GM21786 (cell line): ENCODE data around the gene WDFY4.

ENCODE experiments used
- ATAC-seq: cut with Tn5 transposase; IDR thresholded peaks from one replicate; pipeline ENCODE4 v1.9.1; 2021; ENCODE audit not compliant: unreplicated experiment

The WDFY4 gene

DNA sequence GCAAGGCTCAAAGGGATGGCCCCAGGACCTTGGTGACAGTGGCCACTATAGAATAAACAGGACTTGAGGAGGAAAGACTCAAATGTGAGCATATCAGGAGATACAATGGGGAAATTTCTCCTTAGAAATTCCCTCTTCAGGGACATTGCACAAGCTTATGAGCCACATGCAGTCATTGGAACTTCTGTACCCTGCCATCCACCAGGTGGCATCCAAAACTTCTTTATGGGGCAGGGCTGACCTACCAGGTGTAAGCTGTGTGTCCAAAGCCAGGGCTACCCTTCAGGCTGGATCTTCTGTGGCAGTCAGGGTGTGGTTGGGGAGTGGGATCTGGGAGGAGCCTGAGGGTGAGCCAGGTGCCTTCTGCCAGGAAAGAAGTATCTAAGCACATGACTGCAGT is 291.5 kb downstream of the WDFY4 start:
- no peak for ATAC-seq

- no peak for ATAC-seq
These were observed 293.6 kb downstream of the WDFY4 start for GRCh38 chr10:48978318-48978717.

GRCh38 chr10:48981310-48981907 is 296.7 kb downstream of the WDFY4 start:
- peak; percentile 53 for ATAC-seq

- ATAC-seq = no peak
These were observed 297.9 kb downstream of the WDFY4 start for GRCh38 chr10:48982584-48982983.

DNA sequence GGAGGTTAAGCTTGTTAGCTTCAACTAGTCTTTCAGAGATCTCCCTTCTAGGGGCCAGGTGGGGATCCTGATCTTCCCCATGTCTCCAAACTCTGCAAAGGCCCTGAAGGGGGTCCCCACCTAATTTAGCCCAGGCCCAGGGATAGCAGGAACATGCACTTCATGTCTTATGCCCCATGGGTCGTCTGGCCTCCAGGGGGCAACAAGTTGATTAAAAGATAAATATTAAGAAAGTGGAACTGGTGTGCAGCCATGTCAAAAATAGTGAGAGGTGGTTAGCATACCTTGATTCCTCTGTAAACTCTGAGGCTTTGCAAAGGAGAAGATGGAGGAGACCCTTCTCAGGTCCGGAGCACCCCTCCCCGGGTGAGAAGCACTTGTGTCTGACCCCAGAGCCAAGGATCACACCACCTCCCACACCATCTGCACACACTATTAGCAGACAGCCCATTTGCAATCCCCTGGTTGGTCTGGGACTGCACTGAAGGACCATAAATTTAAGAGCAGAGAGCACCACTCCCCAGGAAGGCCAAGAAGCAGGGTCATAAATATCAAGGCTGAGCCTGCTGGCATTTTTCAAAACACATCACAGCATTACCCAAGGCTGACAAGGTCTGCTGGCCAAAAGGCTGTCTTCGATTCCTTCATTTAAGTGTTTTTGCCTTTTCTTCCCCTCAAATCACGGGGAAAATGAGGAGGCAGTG is 299.1 kb downstream of the WDFY4 start:
- no peak for ATAC-seq

DNA sequence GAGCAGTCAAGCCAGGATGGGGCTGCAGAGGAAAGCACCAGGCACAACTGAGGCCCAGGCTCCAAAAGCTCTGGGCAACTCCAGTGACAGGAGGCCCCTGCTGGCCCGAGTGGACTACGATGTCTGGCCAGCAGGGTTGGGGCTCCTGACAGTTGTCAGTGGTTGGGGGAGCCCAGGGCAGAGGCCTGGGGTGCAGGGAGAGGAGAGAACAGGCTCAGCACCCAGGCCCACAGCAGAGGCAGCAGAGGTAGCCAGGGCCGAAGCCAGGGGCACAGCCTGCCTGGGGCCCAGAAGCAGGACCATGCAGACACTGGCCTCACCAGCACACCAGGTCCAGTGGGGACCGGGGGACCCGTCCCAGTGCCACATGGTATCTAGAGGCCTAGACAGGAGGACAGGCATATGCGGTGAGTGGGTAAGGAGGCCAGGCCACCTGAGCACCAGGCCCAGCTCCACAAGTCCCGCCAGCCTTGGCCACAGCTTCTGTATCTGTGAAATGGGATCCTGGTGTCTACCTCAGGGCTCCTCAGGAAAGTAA is 301.0 kb downstream of the WDFY4 start:
- ATAC-seq = no peak

GRCh38 chr10:48990226-48990625 is 305.6 kb downstream of the WDFY4 start:
- ATAC-seq = no peak

GRCh38 chr10:48993627-48994026 is 309.0 kb downstream of the WDFY4 start:
- ATAC-seq = no peak

DNA sequence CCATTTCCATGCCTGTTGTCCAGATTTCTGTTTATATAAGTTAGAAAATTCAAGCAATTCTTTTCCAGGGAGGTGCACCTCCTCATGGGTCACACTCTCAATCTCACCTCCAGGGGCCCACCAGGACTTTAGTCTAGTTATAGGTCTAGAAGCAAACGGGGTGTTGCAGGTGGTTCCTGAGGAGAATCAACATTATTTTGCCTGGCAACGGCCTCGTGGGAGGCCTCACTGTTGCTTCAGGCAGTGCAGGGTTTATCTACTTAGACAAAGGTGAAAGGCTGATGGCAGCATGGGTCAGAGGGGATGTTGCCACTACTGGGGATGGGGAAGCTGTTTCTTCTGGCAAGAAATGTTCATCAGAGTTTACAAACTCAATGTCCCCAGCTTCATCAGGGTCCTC is 311.7 kb downstream of the WDFY4 start:
- ATAC-seq = no peak

DNA sequence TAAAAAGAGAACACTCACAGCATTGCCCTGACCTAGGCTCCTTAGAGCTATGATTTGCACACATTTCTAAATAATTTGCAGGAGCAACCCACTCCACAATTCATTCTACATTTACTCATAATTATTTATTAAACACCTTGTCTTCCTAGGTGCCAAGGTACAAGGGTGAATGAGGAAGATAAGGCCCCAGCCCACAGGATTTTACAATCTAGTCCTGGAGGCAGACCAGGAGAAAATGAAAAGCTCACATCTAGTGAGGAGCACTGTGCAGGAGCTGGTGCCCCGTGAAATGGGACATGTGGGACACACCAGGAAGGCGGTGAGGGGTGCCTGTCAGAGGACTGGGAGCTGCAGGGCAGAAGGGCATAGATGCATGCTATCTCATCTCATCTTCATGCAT is 314.7 kb downstream of the WDFY4 start:
- ATAC-seq = no peak

DNA sequence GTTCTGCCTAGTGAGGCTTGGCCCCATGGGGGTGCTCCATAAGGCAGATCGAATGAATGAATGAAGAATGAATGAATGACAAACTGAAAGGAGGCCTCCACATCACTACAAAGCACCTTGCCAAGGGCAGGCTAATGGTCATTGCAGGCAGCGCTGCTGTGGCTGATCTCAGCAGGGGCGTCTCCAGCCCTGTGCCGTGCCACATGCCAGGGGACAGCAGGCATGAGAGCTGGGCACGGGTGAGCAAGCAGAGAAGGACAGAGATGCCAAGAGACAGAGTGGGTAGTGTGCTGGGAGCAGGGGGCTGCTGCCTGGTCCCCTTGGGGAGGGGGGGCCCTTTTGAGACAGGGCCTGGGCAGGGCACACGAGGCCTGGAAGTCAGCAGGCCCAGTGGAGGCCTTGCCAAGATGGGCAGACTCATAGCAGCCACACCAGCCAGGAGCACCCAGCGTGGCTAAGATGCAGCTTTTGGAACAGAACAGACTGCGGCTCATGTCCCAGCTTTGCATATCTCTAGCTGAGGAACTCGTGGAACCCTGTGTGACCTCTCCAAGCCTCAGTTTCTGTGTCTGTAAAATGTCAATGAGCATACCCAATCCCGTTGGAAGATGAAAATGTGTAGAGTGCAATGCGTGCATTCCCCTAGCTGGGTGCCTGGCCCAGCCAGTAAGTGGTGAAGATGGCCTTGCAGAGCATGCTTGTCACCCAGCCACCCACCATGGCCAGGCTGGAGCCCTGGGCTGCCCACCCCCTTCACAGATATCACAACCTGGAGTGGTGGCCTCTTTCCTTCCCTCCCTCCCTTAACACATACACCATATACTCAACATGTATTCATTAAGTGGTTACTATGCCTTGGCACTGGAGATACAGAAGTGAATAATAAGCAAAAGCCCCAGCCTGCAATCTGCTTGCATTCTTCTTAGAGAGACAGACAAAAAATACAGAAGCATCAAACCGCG is 316.0 kb downstream of the WDFY4 start:
- no peak for ATAC-seq

DNA sequence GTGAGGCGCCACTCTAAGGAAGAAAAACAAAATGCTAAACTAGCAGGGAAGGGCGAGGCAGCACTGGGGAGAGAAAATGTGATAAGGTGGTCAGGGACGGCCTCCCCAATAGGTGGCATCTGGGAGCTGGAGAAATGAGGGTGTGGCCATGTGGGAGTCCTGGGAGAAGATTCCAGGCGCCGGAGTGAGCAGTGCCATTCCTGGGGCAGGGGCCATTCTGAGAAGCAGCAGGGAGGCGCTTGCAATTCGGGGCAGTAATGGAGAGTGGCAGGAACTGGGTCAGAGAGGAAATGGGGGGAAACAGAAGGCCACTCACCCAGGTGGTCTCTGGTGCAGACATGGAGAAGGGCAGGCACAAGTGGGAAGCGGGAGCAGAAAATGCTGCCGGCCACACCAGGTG is 316.7 kb downstream of the WDFY4 start:
- ATAC-seq = no peak

DNA sequence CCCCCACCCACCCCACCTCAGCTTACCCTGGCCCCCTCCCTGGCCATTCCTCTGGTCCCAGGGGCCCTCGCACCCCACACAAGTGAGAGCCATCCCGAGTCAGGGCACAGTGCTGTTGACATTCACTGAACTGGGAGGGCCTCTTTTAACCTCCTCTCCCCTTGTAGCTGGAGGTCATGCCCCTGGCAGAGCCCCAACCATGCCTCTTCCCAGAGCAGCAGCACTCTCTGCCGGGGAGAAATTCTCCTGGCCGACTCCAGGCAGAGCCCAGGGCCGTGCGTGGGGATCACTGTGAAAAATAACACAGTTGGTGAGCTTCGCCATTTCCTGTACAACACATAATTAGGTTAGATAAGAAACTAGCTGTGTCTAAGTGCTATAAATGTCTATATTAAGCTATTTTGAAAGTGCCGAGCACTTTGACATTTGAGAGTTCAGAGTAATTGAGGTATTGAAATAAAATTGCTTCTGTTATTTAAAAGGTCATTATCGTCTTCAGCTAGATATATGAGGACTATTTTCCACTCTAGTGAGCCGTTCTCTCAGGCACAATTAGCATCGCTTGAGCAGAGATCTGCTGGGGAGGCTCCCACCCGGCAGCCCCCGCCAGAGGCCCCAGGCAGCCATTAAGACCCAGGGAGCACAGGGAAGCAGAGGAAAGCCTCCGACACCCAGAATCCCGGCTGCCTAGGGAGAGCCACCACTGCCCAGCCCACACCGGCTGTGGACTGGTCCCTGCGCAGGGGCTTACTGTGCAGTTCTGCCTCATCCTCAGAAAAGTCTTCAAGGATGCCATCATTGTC is 317.4 kb downstream of the WDFY4 start:
- ATAC-seq = no peak

DNA sequence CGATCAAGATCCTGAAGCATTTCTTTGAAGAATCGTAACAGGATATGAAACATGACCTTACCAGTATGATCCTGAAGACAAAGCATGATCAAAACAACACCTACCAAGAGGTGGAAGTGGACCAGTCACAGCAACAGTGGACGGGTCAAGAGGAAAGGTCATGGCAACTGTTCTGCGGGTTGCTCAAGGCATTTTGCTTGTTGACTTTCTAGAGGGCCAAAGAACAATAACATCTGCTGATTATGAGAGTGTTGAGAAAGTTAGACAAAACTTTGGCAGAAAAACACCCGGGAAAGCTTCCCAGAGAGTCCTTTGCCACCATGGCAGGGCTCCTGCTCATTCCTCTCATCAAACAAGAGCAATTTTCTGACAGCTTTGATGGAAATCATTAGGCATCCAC is 320.6 kb downstream of the WDFY4 start:
- ATAC-seq = no peak

- no peak for ATAC-seq
These were observed 322.5 kb downstream of the WDFY4 start for GRCh38 chr10:49007129-49007528.

- no peak for ATAC-seq
These were observed 323.4 kb downstream of the WDFY4 start for GRCh38 chr10:49008091-49008490.

GRCh38 chr10:49008505-49009198 is 324.0 kb downstream of the WDFY4 start:
- no peak for ATAC-seq

DNA sequence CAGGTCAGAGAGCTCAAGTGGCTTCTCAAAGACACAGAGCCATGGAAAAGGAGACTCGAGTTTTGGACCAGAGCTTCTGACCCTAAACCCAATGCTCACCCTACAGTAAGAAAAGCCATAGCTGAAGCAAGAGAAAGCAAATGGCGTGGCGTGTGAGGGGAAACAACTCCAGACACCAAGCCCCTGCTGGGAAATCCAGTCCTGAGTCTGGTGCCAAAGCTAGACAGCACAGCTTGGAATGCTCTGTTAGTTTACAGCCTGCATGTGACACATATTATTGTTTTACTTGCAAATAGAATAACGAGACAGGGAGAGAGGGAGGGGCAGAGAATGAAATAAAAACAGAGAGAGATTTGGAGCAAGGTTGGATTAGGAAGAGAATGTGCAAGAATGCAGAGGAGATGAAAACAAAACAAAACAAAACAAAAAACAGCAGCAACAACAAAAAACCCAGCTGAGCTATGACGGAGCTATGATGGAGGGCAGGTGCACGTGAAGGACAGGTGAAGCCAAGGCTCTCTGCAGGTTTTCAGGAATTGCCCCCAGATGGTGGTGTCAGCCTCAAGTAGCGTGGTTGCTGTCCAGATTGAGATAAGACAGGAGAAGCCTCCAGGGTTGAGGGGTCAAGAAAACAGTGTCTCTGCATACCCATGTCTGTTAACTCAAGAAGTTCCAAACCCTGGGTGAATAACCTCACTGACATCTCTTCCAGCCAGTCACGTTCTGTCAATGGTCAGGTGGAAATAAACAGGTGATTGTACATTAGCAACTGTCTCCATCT is 324.7 kb downstream of the WDFY4 start:
- ATAC-seq = no peak

- ATAC-seq = no peak
These were observed 325.6 kb downstream of the WDFY4 start for GRCh38 chr10:49010295-49010694.
